OCI-LY3 (cell line): Measurements from ENCODE around the gene CLVS2.

ENCODE experiments used
- EZH2phosphoT487 ChIP-seq: fragments of 200-600 bp; shearing (Covaris generic); IDR thresholded peaks from 2 replicates; pipeline ENCODE4 v1.6.1; 2018; ENCODE audit warnings: antibody characterized with exemption, mixed run types, low read depth
- TF ChIP-seq, protein P1 (sequence below): fragments of 200-600, 300-600 bp; sonication (generic); IDR thresholded peaks from 2 replicates; pipeline ENCODE4 v1.5.1; 2014; ENCODE audit warnings: antibody characterized with exemption, low read length, low read depth

DNA sequence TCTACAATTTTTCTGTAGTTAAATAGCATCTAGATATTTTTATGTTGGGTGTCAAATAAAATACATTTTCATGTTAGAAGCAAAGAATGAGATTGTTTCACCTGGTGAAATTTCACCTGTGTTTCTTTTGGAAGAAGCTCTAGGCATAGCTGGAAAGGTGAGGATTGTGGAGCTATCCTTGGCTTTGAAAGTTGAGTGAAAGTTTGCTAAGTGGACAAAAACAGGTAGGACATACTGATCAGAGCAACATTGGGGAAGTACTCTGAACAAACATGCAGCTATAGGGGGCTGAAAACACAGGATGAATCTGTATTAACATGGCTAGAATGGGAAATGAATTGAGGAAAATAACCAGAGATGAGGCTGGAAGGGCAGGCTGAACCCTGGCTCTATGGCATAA, 18.8 kb downstream of the CLVS2 start:
- TF ChIP-seq, protein P1, sequence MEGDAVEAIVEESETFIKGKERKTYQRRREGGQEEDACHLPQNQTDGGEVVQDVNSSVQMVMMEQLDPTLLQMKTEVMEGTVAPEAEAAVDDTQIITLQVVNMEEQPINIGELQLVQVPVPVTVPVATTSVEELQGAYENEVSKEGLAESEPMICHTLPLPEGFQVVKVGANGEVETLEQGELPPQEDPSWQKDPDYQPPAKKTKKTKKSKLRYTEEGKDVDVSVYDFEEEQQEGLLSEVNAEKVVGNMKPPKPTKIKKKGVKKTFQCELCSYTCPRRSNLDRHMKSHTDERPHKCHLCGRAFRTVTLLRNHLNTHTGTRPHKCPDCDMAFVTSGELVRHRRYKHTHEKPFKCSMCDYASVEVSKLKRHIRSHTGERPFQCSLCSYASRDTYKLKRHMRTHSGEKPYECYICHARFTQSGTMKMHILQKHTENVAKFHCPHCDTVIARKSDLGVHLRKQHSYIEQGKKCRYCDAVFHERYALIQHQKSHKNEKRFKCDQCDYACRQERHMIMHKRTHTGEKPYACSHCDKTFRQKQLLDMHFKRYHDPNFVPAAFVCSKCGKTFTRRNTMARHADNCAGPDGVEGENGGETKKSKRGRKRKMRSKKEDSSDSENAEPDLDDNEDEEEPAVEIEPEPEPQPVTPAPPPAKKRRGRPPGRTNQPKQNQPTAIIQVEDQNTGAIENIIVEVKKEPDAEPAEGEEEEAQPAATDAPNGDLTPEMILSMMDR: no peak
- no peak for TF ChIP-seq EZH2phosphoT487
